Measurements from ENCODE around the gene UMPS. TPM values are rescaled to one million over a fixed set of nuclear protein-coding genes. Genes with fewer than 3 reads are reported as not detected.
"Not testable (repeated sequence)": the region's sequence is repeated elsewhere in the genome, so short reads cannot be mapped to it uniquely, and the experiment has no call there.

UMPS gene
- total and polyA plus RNA-seq, 2 experiments from 2014 or later, result 21.3 to 127 TPM

DNA sequence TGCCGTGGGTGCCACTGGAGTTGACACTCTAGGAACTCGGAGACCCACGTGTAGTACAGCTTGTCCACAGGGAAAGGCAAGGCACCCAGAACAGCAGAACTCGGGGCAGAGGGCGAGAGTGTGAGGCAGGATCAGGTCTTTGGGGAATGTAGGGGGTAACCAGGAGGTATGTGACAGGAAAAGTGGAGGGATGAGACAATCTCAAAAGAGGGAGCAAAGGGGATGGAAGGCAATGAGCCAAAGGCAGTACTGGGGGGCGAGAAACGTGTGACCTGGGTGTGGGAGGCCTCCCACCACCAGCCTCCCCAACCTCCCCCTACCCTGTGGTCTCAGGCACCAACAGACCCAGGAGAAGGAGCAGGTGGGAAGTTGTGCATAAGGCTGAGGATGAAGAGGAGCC is 48.9 kb downstream of the UMPS start:
- Histone ChIP-seq H3K36me3 (no peaks in the 10 kb centered on the region), H3K4me1 (ENCODE audit: low read depth) (peaks cover 24% of the 10 kb centered on the region), H3K4me3 (no peak overlapping the region), H3K9me3 (ENCODE audit: low read depth) (no peaks in the 10 kb centered on the region), H3K27me3 (no peaks in the 10 kb centered on the region), H3K27ac (no peak overlapping the region)
- no peak for DNase-seq (ENCODE audit: low read depth in 1 of 2, low spot score in 1 of 2)
- TF ChIP-seq, protein P1, sequence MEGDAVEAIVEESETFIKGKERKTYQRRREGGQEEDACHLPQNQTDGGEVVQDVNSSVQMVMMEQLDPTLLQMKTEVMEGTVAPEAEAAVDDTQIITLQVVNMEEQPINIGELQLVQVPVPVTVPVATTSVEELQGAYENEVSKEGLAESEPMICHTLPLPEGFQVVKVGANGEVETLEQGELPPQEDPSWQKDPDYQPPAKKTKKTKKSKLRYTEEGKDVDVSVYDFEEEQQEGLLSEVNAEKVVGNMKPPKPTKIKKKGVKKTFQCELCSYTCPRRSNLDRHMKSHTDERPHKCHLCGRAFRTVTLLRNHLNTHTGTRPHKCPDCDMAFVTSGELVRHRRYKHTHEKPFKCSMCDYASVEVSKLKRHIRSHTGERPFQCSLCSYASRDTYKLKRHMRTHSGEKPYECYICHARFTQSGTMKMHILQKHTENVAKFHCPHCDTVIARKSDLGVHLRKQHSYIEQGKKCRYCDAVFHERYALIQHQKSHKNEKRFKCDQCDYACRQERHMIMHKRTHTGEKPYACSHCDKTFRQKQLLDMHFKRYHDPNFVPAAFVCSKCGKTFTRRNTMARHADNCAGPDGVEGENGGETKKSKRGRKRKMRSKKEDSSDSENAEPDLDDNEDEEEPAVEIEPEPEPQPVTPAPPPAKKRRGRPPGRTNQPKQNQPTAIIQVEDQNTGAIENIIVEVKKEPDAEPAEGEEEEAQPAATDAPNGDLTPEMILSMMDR (IDR thresholded peaks at IDR 0.05; ENCODE audit: low read depth, low read length), result no peak

DNA sequence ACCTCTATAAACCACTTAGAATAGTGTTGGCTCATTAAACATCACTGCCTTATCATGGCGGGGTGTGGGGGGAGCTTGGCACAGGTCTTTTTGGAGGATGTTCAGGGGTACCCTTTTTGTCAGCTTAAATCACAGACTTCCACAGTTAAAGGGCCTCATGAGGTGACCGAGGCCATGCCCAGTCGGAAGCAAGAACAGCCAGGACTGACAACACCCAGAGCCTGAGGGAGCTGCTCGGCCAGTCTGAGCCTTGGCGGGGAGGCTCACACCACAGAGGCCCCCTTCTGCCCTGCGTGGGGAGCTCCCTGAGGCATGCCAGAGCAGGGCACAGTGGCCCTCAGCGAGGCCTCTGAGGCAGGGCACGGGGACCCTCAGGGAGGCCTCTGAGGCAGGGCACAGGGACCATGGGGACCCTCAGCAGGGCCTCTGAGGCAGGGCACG is 49.5 kb downstream of the UMPS start:
- TF ChIP-seq, protein P1 (IDR thresholded peaks at IDR 0.05; ENCODE audit: low read depth, low read length), result no peak
- DNase-seq (ENCODE audit: low read depth in 1 of 2, low spot score in 1 of 2), result no peak
- H3K27ac ChIP-seq, result peak overlapping the region; percentile 82
- H3K36me3 ChIP-seq, result no peaks in the 10 kb centered on the region
- no peaks in the 10 kb centered on the region for H3K9me3 ChIP-seq (ENCODE audit: low read depth)
- H3K27me3 ChIP-seq, result no peaks in the 10 kb centered on the region
- H3K4me1 ChIP-seq (ENCODE audit: low read depth), result peaks cover 24% of the 10 kb centered on the region
- no peak overlapping the region for H3K4me3 ChIP-seq

DNA sequence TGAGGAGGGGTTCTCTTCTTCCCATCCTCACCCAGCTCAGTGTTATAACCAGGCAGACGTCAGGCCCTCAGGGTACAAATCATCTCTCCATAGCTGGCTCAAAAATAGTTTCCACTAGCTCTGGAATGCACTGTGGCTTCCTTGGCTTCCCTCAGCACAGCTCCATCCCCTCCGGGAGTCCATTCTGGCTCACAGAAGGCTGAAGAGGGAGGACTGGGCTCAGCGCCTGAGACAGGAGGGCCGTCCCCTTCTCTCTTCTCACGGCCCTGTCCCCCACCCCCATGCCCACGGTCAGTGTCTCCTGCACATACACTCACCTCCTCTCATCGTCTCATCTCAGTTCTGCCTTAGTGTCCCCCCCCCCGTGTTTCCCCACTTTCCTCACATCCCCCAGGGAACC is 50.1 kb downstream of the UMPS start:
- Histone ChIP-seq H3K27ac (peak overlapping the region; percentile 82), H3K27me3 (no peaks in the 10 kb centered on the region), H3K4me3 (no peak overlapping the region), H3K9me3 (ENCODE audit: low read depth) (no peaks in the 10 kb centered on the region), H3K36me3 (no peaks in the 10 kb centered on the region), H3K4me1 (ENCODE audit: low read depth) (peaks cover 24% of the 10 kb centered on the region)
- TF ChIP-seq, protein P1 (IDR thresholded peaks at IDR 0.05; ENCODE audit: low read depth, low read length), result no peak
- peak; percentile 32 to 96 for DNase-seq (ENCODE audit: low read depth in 1 of 2, low spot score in 1 of 2)

DNA sequence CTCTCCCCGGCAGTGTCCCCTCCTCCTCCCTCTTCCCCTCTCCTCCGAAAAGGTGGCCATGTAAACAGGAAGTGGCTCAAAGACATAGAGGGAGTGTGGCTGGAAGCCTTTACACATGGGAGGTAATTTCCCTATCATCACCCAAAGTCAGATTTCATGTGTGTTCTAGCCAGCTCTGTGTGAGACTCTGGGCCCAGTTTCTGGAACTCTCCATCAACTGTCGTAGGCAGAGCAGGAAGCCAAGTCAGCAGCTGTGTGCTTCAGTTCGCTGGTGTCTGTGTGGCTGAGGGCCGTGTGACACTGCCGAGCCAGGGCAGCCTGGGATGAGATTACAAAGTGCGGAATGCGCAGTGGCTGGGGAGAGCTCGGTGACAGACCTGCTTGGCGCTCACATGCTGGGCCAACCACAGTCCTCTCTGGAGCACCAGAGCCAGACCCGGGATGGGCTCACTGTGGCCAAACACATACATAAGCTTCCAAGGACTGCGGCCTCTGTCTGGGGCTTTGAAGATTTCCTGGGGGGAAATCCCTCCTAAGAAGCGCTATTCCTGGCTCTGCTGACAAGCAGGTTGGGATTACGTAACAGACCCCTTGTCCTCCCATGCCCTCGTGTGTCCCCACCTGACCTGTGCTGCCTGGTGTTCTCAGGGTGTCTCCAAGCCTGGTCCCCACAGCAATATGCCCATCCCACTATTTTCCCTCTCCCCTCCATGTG is 50.7 kb downstream of the UMPS start:
- Histone ChIP-seq H3K27me3 (no peaks in the 10 kb centered on the region), H3K4me1 (ENCODE audit: low read depth) (peaks cover 24% of the 10 kb centered on the region), H3K9me3 (ENCODE audit: low read depth) (no peaks in the 10 kb centered on the region), H3K36me3 (no peaks in the 10 kb centered on the region), H3K27ac (peak overlapping the region; percentile 82), H3K4me3 (no peak overlapping the region)
- peak; percentile 74 to 90 for DNase-seq (ENCODE audit: low read depth in 1 of 2, low spot score in 1 of 2)
- TF ChIP-seq, protein P1 (IDR thresholded peaks at IDR 0.05; ENCODE audit: low read depth, low read length), result no peak

DNA sequence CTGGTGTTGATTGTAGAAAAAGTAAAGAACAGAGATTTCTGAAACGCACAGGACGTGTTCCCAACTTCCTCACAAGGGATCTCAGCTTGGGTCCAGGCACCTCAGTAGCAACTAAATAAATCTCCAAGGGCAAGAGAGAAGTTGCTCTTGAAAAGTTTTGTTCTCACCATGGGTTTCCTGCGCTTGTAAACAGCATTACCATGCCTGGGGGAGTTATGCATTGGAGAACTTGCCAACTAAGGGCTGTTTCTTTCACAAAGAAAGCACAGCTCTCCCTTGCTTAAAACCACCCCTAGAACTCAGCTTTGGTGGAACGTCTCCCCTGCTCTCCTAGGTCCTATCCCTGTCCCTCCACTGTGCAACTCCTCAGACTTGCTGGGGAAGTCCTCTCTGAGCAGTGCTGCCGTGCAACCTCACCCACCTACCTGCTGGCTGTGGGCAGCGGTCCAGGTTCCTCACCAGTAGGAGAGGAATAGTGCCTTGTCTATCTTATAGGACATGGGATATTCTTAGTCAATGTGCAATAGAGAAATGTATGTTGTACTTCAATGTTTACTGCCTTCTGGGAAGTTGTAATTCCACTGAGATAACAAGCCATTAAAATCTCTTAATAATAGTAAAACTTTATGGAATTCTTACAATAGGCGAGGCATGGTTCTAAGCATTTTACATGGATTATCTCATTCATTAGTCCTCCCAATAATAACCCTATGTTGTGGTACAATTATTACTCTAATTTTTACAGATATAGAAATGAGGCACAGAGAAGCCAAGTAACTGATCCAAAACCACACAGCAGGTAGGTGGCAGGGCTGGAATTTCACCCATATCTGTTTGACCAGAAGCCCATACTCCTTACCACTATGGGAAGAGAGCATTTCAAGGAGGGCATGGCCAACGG is 51.5 kb downstream of the UMPS start:
- no peaks in the 10 kb centered on the region for H3K9me3 ChIP-seq (ENCODE audit: low read depth)
- no peak for DNase-seq (ENCODE audit: low read depth in 1 of 2, low spot score in 1 of 2)
- H3K27ac ChIP-seq, result peak overlapping the region; percentile 82
- H3K4me1 ChIP-seq (ENCODE audit: low read depth), result peaks cover 25% of the 10 kb centered on the region
- H3K27me3 ChIP-seq, result no peaks in the 10 kb centered on the region
- no peak overlapping the region for H3K4me3 ChIP-seq
- TF ChIP-seq, protein P1 (IDR thresholded peaks at IDR 0.05; ENCODE audit: low read depth, low read length), result no peak
- no peaks in the 10 kb centered on the region for H3K36me3 ChIP-seq

DNA sequence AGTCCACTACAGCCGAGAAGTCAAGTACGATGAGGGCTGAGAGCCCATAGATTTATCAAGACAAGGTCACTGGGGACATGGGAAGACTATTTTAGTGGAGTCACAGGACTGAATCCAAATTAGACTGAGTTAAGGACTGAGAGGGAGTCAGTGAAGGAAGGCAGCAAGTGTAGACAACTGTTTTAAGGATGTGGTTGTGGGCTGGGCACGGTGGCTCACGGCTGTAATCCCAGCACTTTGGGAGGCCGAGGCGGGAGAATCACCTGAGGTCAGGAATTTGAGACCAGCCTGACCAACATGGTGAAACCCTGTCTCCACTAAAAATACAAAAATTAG is 52.1 kb downstream of the UMPS start:
- not testable (repeated sequence) for H3K4me3 ChIP-seq; H3K27me3 ChIP-seq; H3K27ac ChIP-seq; H3K36me3 ChIP-seq; DNase-seq (ENCODE audit: low read depth in 1 of 2, low spot score in 1 of 2); H3K9me3 ChIP-seq (ENCODE audit: low read depth)
- H3K4me1 ChIP-seq (ENCODE audit: low read depth), result peaks cover 31% of the 10 kb centered on the region
